GM19023 (cell line): ENCODE data around the gene ARL2BP.
"Not testable (repeated sequence)": the region's sequence is repeated elsewhere in the genome, so short reads cannot be mapped to it uniquely, and the experiment has no call there.

Experiments
- ATAC-seq: cut with Tn5 transposase; IDR thresholded peaks from one replicate; pipeline ENCODE4 v1.9.1; 2021; ENCODE audit warnings: mild to moderate bottlenecking, moderate library complexity; ENCODE audit not compliant: unreplicated experiment

The ARL2BP gene

DNA sequence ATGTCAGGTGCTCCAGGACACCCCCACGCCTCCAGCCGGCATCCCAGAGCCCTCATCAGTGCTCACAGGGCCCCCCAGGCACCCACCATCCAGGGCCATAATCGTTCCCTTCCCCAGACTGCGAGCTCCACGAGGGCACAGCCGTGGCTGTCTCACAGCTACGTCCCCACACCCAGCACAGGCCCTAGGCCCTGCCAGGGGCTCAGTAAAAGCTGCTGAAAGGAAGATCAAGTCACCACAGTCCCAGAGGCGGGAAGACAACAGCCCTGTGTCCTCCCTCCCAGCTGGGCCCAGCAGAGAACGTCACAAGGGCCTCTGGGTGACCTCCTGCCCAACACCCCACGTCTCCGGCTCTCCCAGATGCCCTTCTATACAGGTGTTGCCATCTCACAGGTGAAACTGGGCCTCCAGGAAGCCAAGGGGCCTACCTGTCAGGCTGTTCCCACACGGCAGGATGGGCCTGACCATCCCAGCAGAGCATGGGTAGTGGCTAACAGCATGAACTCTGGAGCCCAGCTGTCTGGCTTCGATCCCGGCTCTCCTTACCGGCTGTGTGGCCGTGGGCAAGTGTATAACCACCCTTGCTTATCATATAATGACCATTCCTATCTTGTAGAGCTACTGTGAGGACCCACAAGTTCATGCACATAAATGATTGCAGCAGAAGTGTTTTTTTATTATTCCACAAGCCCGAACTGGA lies 17.9 kb downstream of the ARL2BP start:
- ATAC-seq: no peak

- no peak for ATAC-seq
These were observed 18.7 kb downstream of the ARL2BP start for GRCh38 chr16:57263541-57264351.

DNA sequence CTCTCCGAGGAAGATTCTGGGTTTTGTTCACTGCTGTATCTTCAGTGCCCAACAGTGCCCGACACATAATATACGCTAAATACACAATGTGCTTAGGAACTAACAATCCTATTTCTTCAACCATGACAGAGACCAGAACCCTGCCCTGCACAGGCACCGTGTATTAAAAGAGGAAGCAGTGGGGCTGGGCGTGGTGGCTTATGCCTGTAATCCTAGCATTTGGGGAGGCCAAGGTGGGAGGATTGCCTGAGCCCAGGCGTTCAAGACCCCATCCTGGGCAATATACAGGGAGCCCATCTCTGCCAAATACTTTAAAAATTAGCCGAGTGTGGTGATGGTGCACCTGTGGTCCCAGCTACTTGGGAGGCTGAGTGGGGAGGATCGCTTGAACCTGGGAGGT lies 19.3 kb downstream of the ARL2BP start:
- ATAC-seq: no peak

DNA sequence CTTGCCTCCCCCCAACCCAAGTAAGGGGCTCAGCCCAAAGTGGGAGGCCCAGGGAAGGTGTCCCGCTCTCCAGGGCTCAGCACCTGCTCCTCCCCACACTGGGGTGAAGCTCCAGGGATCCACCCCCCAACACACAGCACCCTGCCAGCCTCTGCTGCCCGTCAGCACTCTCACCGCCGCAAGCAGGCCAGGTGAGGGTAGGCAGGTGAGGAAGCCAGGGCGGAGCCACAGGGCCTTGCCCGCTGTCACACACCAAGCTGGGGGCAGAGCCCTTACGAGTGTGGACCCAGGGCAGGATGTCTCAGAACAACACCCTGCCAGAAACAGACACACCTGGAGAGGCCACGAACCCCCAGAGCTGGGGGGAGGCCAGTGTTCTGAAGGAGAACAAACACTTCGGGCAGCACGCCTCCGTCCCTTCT lies 19.9 kb downstream of the ARL2BP start:
- ATAC-seq: no peak

GRCh38 chr16:57265850-57266530 lies 20.9 kb downstream of the ARL2BP start:
- no peak for ATAC-seq

- no peak for ATAC-seq
These were observed 21.6 kb downstream of the ARL2BP start for GRCh38 chr16:57266531-57267260.

GRCh38 chr16:57267343-57267742 lies 22.3 kb downstream of the ARL2BP start:
- not testable (repeated sequence) for ATAC-seq

- no peak for ATAC-seq
These were observed 24.0 kb downstream of the ARL2BP start for GRCh38 chr16:57268804-57269800.

DNA sequence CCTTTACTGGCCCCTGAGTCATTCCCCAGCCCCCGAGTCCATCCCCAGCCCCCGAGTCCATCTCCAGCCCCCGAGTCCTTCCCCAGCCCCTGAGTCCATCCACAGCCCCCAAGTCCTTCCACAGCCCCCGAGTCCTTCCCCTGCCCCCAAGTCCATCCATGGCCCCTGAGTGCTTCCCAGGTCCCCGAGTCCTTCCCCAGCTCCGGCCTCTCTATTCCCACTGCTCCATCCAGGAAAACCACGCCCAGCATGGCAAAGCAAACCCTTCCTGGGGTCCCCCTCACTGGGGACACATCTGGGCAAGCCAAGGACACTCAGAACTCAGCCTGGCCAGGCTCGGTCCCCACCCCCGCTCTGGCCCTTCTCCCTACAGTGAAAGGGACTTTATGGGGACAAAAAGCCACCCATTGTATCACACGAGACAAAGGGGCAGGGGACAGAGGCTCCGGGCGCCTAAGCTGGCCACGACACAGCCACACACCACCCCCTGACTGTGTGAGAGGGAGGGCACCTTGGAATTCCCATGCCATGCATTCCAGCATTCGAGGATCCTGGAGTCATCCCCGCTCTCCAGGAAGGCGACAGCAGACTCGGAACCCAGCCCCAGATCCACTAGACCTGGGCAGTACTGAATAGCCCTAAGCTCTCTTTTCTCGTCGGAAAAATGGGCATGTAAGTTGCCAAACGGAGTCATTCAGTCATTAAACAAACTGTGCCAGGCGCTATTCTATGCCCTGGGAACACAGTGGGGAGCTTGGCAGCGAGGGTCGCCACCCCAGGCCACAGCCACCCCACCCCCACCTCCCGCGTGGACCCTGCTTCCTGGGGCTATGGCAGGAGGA lies 25.4 kb downstream of the ARL2BP start:
- no peak for ATAC-seq

DNA sequence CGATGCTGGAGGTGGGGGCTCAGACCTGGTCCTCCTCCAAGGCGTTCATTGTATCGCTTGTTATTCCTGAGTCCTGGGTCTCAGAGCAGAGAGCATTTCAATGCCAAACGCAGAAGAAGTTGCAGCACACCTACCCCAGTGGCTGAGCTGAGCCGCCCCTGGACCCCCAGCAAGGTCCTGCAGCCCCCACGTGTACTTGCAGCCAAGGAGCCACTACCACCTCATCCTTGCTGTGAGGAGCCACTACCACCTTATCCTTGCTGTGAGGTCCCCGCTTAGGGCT lies 25.9 kb downstream of the ARL2BP start:
- ATAC-seq: no peak

DNA sequence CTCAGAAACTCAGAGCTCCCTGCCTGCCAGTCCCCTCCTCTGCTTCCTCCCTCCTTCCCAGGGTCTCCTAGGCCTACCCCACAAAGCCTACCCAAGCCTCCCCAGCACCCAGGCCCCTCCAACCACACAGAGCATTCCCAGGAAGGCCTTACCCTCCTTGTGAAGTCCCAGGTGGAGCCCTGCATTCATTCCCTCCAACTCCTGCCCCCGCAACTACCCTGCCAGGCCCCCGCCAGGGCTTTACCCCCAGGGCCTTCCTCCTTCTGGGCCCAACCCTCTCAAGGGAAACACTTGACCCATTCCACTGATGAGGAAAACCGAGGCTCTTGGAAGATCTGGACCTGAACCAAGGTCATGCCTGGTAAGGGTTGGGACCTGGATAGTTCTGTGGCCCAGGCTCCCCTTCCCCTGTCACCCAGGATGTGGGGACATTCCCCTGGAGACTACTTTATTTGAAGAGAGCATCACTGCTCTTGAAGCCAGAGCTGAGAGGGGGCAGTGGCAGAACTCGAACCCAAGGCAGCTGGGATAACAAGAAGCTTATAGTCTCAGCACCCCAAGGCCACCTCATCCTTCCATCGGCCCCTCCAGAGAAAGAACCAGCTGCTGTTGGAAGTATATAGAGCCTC lies 26.9 kb downstream of the ARL2BP start:
- no peak for ATAC-seq

DNA sequence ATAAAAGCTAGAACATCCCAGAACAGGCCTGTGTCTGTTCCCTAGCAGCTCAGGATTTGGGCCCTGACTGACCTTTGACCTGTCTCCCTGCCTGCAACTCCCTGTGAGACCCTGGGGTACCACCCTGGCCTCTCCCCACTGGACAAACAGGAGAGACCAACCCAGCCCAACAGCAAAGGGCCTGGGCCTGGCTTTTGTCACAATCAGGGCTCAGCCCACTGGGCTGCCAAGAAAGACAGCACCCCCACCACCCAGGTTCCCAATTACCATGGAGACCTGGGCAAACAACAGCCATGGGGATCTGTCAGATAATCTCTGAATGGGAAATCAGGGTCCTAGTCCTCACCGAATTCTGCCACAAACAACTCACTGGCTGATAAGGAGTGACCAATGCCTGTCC lies 28.3 kb downstream of the ARL2BP start:
- ATAC-seq: no peak

DNA sequence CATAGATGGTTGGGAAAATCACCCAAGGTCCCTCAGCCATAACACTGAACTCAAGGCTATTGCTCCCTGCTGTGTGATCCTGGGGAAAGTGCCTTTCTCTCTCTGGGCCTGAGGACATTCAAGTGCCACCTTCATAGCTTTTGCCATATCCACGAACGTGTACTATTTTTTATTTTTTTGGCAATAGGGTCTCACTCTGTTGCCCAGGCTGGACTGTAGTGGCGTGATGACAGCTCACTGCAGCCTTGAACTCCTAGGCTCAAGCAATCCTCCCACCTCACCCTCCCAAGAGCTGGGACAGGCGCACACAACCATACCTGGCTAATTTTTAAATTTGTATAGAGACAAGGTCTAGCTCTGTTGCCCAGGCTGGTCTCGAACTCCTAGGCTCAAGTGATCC lies 28.8 kb downstream of the ARL2BP start:
- ATAC-seq: no peak

GRCh38 chr16:57275946-57276345 lies 30.9 kb downstream of the ARL2BP start:
- ATAC-seq: not testable (repeated sequence)

DNA sequence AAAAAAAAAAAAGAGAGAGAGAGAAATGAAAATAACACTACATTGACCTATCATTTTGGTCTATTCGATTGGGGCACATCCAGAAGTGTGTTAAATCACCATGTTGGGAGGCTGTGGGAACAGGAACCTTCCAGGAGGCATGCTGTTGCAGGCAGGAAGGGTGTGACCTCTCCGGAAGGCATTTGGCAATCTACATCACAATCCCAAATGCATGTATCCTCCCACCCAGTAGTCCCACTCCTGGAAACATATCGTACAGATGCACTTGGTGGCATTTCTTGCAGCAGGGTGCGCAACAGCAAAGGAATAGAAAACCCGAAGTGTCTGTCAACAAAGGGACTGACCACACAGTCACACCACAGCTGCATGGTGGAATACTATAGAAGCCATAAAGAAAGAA lies 31.5 kb downstream of the ARL2BP start:
- ATAC-seq: no peak

DNA sequence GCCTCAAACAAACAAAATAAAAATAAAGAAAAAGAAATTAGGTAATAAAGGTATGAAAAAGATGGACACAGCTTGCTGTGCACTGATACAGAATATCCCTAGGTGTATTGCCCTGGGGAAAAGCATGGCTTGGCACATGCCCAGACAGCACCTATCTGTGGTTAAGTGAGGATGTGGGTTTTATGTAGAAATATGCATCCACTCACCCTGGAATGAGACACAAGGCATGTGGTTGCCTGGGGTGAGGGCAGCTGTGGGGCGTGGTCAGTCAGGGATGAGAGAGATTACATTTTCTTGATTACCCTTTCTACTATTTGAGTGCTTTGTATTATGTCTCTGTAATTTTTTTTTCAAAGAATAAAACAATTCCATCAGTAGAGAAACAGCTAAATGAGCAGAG lies 32.5 kb downstream of the ARL2BP start:
- no peak for ATAC-seq

DNA sequence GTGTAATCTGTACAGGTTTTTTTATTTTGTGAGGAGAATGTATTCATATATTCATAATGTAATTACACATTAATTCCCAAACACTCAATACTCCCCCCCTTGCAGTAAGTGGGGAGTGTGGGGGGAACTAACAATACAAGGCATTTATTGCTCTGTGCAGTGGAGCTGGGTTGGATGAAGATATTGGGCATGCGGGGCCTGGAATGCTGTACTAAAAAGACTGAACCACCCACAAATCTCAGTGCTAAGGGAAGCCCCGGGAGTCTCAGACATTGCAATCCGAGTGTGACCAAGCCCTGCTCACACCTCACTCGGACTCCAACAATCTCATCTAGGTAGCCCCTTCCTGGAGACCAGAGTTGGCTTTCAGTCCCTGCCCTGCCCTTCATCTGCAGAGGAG lies 33.4 kb downstream of the ARL2BP start:
- no peak for ATAC-seq

GRCh38 chr16:57279780-57280638 lies 35.0 kb downstream of the ARL2BP start:
- no peak for ATAC-seq
